ENCODE measurements around the gene DAB1. TPM values are rescaled to one million over a fixed set of nuclear protein-coding genes. Genes with fewer than 3 reads are reported as not detected.

Gene DAB1
- total RNA-seq, 1 donor = not detected

- Histone ChIP-seq H3K4me2 (ENCODE audit: insufficient read depth, low read length) (no peak overlapping the region), H3K36me3 (ENCODE audit: insufficient read depth, low read length) (no peaks in the 10 kb centered on the region), H3K27me3 (ENCODE audit: insufficient read depth, low read length) (no peaks in the 10 kb centered on the region), H3K4me1 (ENCODE audit: insufficient read depth, low read length) (no peaks in the 10 kb centered on the region), H3K27ac (ENCODE audit: low read depth, low read length) (no peak overlapping the region), H3K79me2 (ENCODE audit: insufficient read depth, low read length) (no peaks in the 10 kb centered on the region), H3K4me3 (ENCODE audit: insufficient read depth, low read length) (no peak overlapping the region), H3K9me3 (ENCODE audit: low read depth, low read length) (peaks cover 2% of the 10 kb centered on the region), H4K20me1 (ENCODE audit: insufficient read depth, low read length) (no peaks in the 10 kb centered on the region), H2AFZ (ENCODE audit: low read length) (no peak overlapping the region)
- TF ChIP-seq CTCF (IDR thresholded peaks at IDR 0.05; ENCODE audit: extremely low read depth, low read depth, low read length) = no peak
- DNase-seq (ENCODE audit: insufficient read length, low spot score, missing footprints) = no peak
Observed at GRCh38 chr1:57265104-57265503, 158.8 kb downstream of the DAB1 start.

GRCh38 chr1:57262472-57262871, 161.4 kb downstream of the DAB1 start:
- Histone ChIP-seq H2AFZ (ENCODE audit: low read length) (no peak overlapping the region), H4K20me1 (ENCODE audit: insufficient read depth, low read length) (no peaks in the 10 kb centered on the region), H3K79me2 (ENCODE audit: insufficient read depth, low read length) (no peaks in the 10 kb centered on the region), H3K4me2 (ENCODE audit: insufficient read depth, low read length) (no peak overlapping the region), H3K4me1 (ENCODE audit: insufficient read depth, low read length) (no peaks in the 10 kb centered on the region), H3K36me3 (ENCODE audit: insufficient read depth, low read length) (no peaks in the 10 kb centered on the region), H3K4me3 (ENCODE audit: insufficient read depth, low read length) (no peak overlapping the region), H3K9me3 (ENCODE audit: low read depth, low read length) (peaks cover 2% of the 10 kb centered on the region), H3K27me3 (ENCODE audit: insufficient read depth, low read length) (no peaks in the 10 kb centered on the region), H3K27ac (ENCODE audit: low read depth, low read length) (no peak overlapping the region)
- TF ChIP-seq CTCF (IDR thresholded peaks at IDR 0.05; ENCODE audit: extremely low read depth, low read depth, low read length) = no peak
- no peak for DNase-seq (ENCODE audit: insufficient read length, low spot score, missing footprints)

GRCh38 chr1:57258557-57259325, 165.1 kb downstream of the DAB1 start:
- Histone ChIP-seq H3K4me3 (ENCODE audit: insufficient read depth, low read length) (no peak overlapping the region), H3K27ac (ENCODE audit: low read depth, low read length) (no peak overlapping the region)
- no peak for DNase-seq (ENCODE audit: insufficient read length, low spot score, missing footprints)

More at GRCh38 chr1:57258557-57259325, 165.1 kb downstream of the DAB1 start:
- Histone ChIP-seq H4K20me1 (ENCODE audit: insufficient read depth, low read length) (no peaks in the 10 kb centered on the region), H2AFZ (ENCODE audit: low read length) (no peak overlapping the region), H3K27me3 (ENCODE audit: insufficient read depth, low read length) (no peaks in the 10 kb centered on the region), H3K9me3 (ENCODE audit: low read depth, low read length) (no peaks in the 10 kb centered on the region), H3K36me3 (ENCODE audit: insufficient read depth, low read length) (no peaks in the 10 kb centered on the region), H3K4me1 (ENCODE audit: insufficient read depth, low read length) (no peaks in the 10 kb centered on the region), H3K79me2 (ENCODE audit: insufficient read depth, low read length) (no peaks in the 10 kb centered on the region), H3K4me2 (ENCODE audit: insufficient read depth, low read length) (no peak overlapping the region)
- no peak for TF ChIP-seq CTCF (IDR thresholded peaks at IDR 0.05; ENCODE audit: extremely low read depth, low read depth, low read length)

All from osteoblast (primary cell).